Uterus (tissue), 4 donors: ENCODE data around the gene EIF1AD. TPM values are rescaled to one million over a fixed set of nuclear protein-coding genes. Genes with fewer than 3 reads are reported as not detected.

Source experiments
- DNase-seq, 2 donors: peaks; one replicate each; pipeline ENCODE4 v3.0.0-alpha.2; 2019 to 2020
- H3K27ac ChIP-seq, 2 donors: fragments of 200-600 bp; sonication (generic); 1 replicate in 1 of 2; 2 replicates in 1 of 2; pipeline ENCODE4 v1.5.1; 2016 to 2018
- H3K27me3 ChIP-seq, 2 donors: fragments of 200-600 bp; sonication (generic); one replicate each; pipeline ENCODE4 v1.5.1; 2018 to 2019; ENCODE audit warnings: control low read depth in 1 of 2
- H3K36me3 ChIP-seq, 2 donors: fragments of 200-600 bp; sonication (generic); one replicate each; pipeline ENCODE4 v1.5.1; 2019; ENCODE audit warnings: control low read depth in 1 of 2
- H3K4me1 ChIP-seq, 2 donors: fragments of 200-600 bp; sonication (generic); one replicate each; pipeline ENCODE4 v1.5.1; 2018 to 2019; ENCODE audit warnings: control low read depth in 1 of 2
- H3K4me3 ChIP-seq, 2 donors: fragments of 200-600 bp; sonication (generic); 1 replicate in 1 of 2; 2 replicates in 1 of 2; pipeline ENCODE4 v1.5.1; 2018 to 2019; ENCODE audit warnings: mild to moderate bottlenecking in 1 of 2
- H3K9me3 ChIP-seq, 2 donors: fragments of 200-600 bp; sonication (generic); one replicate each; pipeline ENCODE4 v1.5.1; 2019; ENCODE audit warnings: control low read depth in 1 of 2
- POLR2A ChIP-seq, 2 donors: fragments of 450-650 bp; IDR thresholded peaks; one replicate each; pipeline ENCODE4 v1.6.1; 2016; ENCODE audit warnings: antibody characterized with exemption in 2 of 2, mild to moderate bottlenecking in 1 of 2, moderate library complexity in 1 of 2
- intact Hi-C: fragments of 100-400 bp; cut with DNase I; formaldehyde crosslinking; loops from one replicate; pipeline ENCODE4 v1.15.1; 2023; ENCODE audit warnings: low total_unique reads
- total RNA-seq, 4 donors: library from RNA; depleted of rRNA in 3 of 4; stranded (reverse); fragments of >200 nt in 3 of 4; gene quantifications; one replicate each; pipeline versions ENCODE4 v1.1.0 to v1.2.4, GENCODE V29; 2014 to 2023
- TF ChIP-seq, protein P1 (sequence below), 4 experiments: fragments of 200-600 bp in 2 of 4; fragments of 450-650 bp in 2 of 4; sonication (generic) in 2 of 4; IDR thresholded peaks; one replicate each; pipeline ENCODE4 v1.5.1; 2016 to 2019; ENCODE audit warnings: antibody characterized with exemption in 4 of 4, mild to moderate bottlenecking in 2 of 4, moderate library complexity in 1 of 4
- donor health status: DM: yes; HTN: yes; CAD: no.

The EIF1AD gene
- total RNA-seq, 4 donors from 2014 or later: 15.6 to 38.2 (median 33.1) TPM

DNA sequence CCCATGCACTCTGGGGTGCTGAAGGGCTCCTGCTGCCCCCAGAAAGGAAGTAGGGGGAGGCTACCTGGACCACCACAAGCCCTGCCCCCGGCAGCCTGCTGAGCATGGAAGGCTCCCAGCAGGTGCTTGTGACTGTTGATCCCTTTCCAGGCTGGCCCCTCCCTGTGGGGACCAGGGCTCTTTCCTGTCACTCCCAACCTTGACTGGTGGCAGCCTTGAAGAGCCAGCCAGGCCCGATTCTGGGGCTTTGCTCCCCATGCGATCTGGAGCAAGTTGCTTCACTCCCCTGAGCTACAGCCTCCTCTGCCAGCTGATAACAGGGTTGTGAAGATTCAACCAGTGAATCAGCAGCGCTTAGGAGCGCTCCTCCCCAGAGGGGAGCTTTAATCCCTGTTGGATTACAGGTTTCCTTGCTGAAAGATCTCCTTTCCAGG lies 5.3 kb upstream of the EIF1AD start:
- DNase-seq: no peak
- Histone ChIP-seq H3K9me3 (no peaks in the 10 kb centered on the region), H3K4me1 (peaks cover 3 to 13% of the 10 kb centered on the region in 2 donors), H3K27me3 (peaks cover 0 to 3% of the 10 kb centered on the region in 2 donors), H3K36me3 (no peaks in the 10 kb centered on the region), H3K27ac (no peak overlapping the region), H3K4me3 (no peak overlapping the region)
- intact Hi-C loops: no loop called here
- TF ChIP-seq, protein P1, sequence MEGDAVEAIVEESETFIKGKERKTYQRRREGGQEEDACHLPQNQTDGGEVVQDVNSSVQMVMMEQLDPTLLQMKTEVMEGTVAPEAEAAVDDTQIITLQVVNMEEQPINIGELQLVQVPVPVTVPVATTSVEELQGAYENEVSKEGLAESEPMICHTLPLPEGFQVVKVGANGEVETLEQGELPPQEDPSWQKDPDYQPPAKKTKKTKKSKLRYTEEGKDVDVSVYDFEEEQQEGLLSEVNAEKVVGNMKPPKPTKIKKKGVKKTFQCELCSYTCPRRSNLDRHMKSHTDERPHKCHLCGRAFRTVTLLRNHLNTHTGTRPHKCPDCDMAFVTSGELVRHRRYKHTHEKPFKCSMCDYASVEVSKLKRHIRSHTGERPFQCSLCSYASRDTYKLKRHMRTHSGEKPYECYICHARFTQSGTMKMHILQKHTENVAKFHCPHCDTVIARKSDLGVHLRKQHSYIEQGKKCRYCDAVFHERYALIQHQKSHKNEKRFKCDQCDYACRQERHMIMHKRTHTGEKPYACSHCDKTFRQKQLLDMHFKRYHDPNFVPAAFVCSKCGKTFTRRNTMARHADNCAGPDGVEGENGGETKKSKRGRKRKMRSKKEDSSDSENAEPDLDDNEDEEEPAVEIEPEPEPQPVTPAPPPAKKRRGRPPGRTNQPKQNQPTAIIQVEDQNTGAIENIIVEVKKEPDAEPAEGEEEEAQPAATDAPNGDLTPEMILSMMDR (IDR thresholded peaks at IDR 0.05): no peak
- TF ChIP-seq POLR2A (IDR thresholded peaks at IDR 0.05): no peak

GRCh38 chr11:66006891-66007176 lies 4.9 kb upstream of the EIF1AD start:
- no peaks in the 10 kb centered on the region for H3K9me3 ChIP-seq
- H3K27me3 ChIP-seq: no peaks in the 10 kb centered on the region
- no peak overlapping the region for H3K27ac ChIP-seq
- DNase-seq: no peak
- H3K4me1 ChIP-seq: peaks cover 3 to 10% of the 10 kb centered on the region in 2 donors
- no peak overlapping the region for H3K4me3 ChIP-seq
- no peak for TF ChIP-seq POLR2A (IDR thresholded peaks at IDR 0.05)
- TF ChIP-seq, protein P1 (IDR thresholded peaks at IDR 0.05): no peak
- no peaks in the 10 kb centered on the region for H3K36me3 ChIP-seq
- intact Hi-C loops: no loop called here

GRCh38 chr11:66006134-66006890 lies 4.4 kb upstream of the EIF1AD start:
- DNase-seq: no peak
- TF ChIP-seq, protein P1 (IDR thresholded peaks at IDR 0.05): no peak
- no peak for TF ChIP-seq POLR2A (IDR thresholded peaks at IDR 0.05)
- no peaks in the 10 kb centered on the region for H3K27me3 ChIP-seq
- intact Hi-C loops: no loop called here
- peaks cover 3 to 8% of the 10 kb centered on the region in 2 donors for H3K4me1 ChIP-seq
- no peak overlapping the region for H3K4me3 ChIP-seq
- H3K9me3 ChIP-seq: no peaks in the 10 kb centered on the region
- H3K36me3 ChIP-seq: no peaks in the 10 kb centered on the region
- no peak overlapping the region for H3K27ac ChIP-seq

DNA sequence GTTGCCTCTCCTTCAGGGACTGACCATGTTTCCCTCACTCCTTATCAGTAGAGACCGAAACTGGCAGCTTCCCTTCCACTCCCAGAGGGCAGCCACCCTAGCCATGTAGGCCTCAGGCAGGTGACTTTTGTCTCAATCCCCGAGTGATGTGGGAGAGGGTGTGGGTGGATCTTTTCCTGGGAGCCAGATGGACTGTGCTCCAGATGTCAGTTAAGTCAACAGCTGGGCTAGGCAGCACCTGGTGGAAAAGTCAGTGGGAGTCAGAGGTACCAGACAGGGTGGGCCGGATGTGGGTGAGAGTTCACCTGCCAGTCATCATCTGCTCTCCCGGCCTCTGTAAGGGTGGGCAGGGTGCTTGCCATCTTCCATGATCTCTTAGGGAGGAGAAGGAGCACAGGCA lies 2.2 kb upstream of the EIF1AD start:
- intact Hi-C loops: no loop called here
- no peak for TF ChIP-seq POLR2A (IDR thresholded peaks at IDR 0.05)
- TF ChIP-seq, protein P1 (IDR thresholded peaks at IDR 0.05): no peak
- Histone ChIP-seq H3K36me3 (no peaks in the 10 kb centered on the region), H3K4me1 (peaks cover 6 to 11% of the 10 kb centered on the region in 2 donors), H3K4me3 (no peak overlapping the region), H3K27ac (no peak overlapping the region), H3K27me3 (no peaks in the 10 kb centered on the region), H3K9me3 (no peaks in the 10 kb centered on the region)
- no peak for DNase-seq

DNA sequence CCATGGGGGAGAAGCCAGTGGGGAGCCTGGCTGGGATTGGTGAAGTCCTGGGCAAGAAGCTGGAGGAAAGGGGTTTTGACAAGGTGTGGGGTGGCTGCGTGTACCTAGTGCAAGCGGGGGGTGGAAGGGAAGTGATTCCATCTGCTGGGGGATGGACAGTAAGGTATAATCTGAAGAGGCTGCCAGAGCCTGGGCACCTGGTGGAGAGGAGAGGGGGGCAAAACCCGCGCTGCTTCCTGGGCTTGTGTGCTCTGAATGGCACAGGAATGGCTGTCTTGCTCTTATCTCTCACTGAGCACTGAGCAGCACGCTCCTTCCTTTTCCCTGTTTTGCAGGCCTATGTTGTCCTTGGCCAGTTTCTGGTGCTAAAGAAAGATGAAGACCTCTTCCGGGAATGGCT lies 1.3 kb upstream of the EIF1AD start:
- Histone ChIP-seq H3K36me3 (no peaks in the 10 kb centered on the region), H3K27me3 (no peaks in the 10 kb centered on the region), H3K27ac (peak overlapping the region; percentile 89 to 95), H3K4me3 (peak overlapping the region; percentile 81 to 90), H3K9me3 (no peaks in the 10 kb centered on the region), H3K4me1 (peaks cover 6 to 12% of the 10 kb centered on the region in 2 donors)
- TF ChIP-seq, protein P1 (IDR thresholded peaks at IDR 0.05): no peak
- no peak for TF ChIP-seq POLR2A (IDR thresholded peaks at IDR 0.05)
- intact Hi-C loops: no loop called here
- no peak for DNase-seq
